Vagina (tissue), 2 donors: ENCODE measurements around the gene SNAP91. TPM values are rescaled to one million over a fixed set of nuclear protein-coding genes. Genes with fewer than 3 reads are reported as not detected.

Experiments used
- DNase-seq, 2 donors: peaks; one replicate each; pipeline ENCODE4 v3.0.0-alpha.2; 2017; ENCODE audit errors: extremely low spot score in 2 of 2
- H3K27ac ChIP-seq: fragments of 200-600 bp; sonication (generic); one replicate; pipeline ENCODE4 v1.5.1; 2019
- H3K27me3 ChIP-seq: fragments of 200-600 bp; sonication (generic); one replicate; pipeline ENCODE4 v1.5.1; 2019
- H3K36me3 ChIP-seq, 2 donors: fragments of 200-600 bp; sonication (generic); one replicate each; pipeline ENCODE4 v1.5.1; 2017 to 2019
- H3K4me1 ChIP-seq: fragments of 200-600 bp; sonication (generic); one replicate; pipeline ENCODE4 v1.5.1; 2019
- H3K4me3 ChIP-seq, 2 donors: fragments of 200-600 bp; sonication (generic); 1 replicate in 1 of 2; 2 replicates in 1 of 2; pipeline ENCODE4 v1.5.1; 2016 to 2019
- H3K9me3 ChIP-seq: fragments of 200-600 bp; sonication (generic); one replicate; pipeline ENCODE4 v1.5.1; 2019
- POLR2A ChIP-seq, 2 donors: fragments of 450-650 bp; IDR thresholded peaks; one replicate each; pipeline ENCODE4 v1.6.1; 2017; ENCODE audit warnings: antibody characterized with exemption in 2 of 2, mild to moderate bottlenecking in 2 of 2, moderate library complexity in 2 of 2
- POLR2AphosphoS5 ChIP-seq, 2 donors: sonication (generic); formaldehyde crosslinking; IDR thresholded peaks; one replicate each; pipeline ENCODE4 v1.9.0; 2017; ENCODE audit warnings: antibody characterized with exemption in 2 of 2, mild to moderate bottlenecking in 2 of 2, low read depth in 1 of 2; ENCODE audit not compliant: insufficient read depth in 1 of 2
- intact Hi-C: fragments of 100-400 bp; cut with DNase I; formaldehyde crosslinking; loops from one replicate; pipeline ENCODE4 v1.15.1; 2023
- total RNA-seq: library from RNA; depleted of rRNA; stranded (reverse); fragments of >200 nt; gene quantifications from one replicate; pipeline ENCODE4 v1.2.3, GENCODE V29; 2016
- TF ChIP-seq, protein P1 (sequence below), 3 experiments: fragments of 450-650 bp in 2 of 3; fragments of 200-600 bp in 1 of 3; sonication (generic) in 1 of 3; IDR thresholded peaks; one replicate each; pipeline ENCODE4 v1.5.1; 2017 to 2019; ENCODE audit warnings: antibody characterized with exemption in 3 of 3, mild to moderate bottlenecking in 2 of 3, moderate library complexity in 2 of 3

The SNAP91 gene
- total RNA-seq, 1 donor from 2014 or later = 4.7 TPM

DNA sequence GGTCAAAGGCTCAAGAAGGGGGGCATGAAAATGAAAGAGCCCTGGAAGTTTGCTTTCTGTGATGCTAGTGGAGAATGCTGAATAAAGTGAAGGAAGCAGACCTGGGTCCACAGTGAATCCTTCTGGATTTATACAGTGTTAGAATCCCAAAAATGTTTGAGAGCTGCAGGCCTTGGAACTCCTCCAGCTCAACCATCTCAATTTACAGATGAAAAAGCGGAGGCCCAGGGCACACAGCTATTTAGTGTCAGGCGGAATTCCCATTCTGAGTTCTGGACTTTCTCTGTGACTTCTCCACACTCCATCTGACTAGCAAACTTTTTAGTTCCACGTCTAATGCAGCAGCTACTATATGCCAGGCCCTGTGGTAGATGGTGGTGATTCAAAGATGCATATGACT, 198.1 kb downstream of the SNAP91 start:
- Histone ChIP-seq H3K4me1 (peaks cover 12% of the 10 kb centered on the region), H3K9me3 (no peaks in the 10 kb centered on the region), H3K4me3 (no peak overlapping the region), H3K36me3 (no peaks in the 10 kb centered on the region), H3K27ac (no peak overlapping the region), H3K27me3 (no peaks in the 10 kb centered on the region)
- DNase-seq = no peak
- TF ChIP-seq, protein P1, sequence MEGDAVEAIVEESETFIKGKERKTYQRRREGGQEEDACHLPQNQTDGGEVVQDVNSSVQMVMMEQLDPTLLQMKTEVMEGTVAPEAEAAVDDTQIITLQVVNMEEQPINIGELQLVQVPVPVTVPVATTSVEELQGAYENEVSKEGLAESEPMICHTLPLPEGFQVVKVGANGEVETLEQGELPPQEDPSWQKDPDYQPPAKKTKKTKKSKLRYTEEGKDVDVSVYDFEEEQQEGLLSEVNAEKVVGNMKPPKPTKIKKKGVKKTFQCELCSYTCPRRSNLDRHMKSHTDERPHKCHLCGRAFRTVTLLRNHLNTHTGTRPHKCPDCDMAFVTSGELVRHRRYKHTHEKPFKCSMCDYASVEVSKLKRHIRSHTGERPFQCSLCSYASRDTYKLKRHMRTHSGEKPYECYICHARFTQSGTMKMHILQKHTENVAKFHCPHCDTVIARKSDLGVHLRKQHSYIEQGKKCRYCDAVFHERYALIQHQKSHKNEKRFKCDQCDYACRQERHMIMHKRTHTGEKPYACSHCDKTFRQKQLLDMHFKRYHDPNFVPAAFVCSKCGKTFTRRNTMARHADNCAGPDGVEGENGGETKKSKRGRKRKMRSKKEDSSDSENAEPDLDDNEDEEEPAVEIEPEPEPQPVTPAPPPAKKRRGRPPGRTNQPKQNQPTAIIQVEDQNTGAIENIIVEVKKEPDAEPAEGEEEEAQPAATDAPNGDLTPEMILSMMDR (IDR thresholded peaks at IDR 0.05) = no peak
- TF ChIP-seq POLR2AphosphoS5 (IDR thresholded peaks at IDR 0.05; ENCODE audit: insufficient read depth in 1 of 2, low read depth in 1 of 2) (no peak), POLR2A (IDR thresholded peaks at IDR 0.05) (no peak)
- intact Hi-C loops = loop anchor here (10.0 kb wide), 2 partner anchors 96 to 286 kb away; no protein-coding TSS in a partner anchor

DNA sequence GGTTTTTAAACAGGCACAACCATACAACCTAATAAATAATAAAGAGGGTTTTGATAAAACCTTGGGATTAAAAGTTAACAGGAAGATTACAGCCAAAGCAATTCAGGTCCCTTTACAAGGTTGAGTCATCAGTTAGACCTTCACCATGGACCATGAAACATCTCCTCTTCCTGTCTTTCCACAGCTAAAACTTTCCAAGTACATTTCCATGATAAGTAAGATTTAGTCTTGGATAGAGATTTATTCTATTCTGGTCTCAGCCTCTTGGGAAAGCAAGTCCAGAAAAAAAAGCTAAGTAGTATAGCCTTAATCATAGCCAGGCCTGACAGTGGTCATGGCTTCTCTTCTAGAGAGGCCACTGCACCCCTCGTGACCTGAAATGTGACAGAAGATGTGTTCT, 199.5 kb downstream of the SNAP91 start:
- TF ChIP-seq POLR2A (IDR thresholded peaks at IDR 0.05) (no peak), POLR2AphosphoS5 (IDR thresholded peaks at IDR 0.05; ENCODE audit: insufficient read depth in 1 of 2, low read depth in 1 of 2) (no peak)
- TF ChIP-seq, protein P1 (IDR thresholded peaks at IDR 0.05) = no peak
- no peak for DNase-seq
- Histone ChIP-seq H3K27me3 (no peaks in the 10 kb centered on the region), H3K4me3 (no peak overlapping the region), H3K9me3 (no peaks in the 10 kb centered on the region), H3K27ac (no peak overlapping the region), H3K4me1 (peaks cover 12% of the 10 kb centered on the region), H3K36me3 (no peaks in the 10 kb centered on the region)
- intact Hi-C loops = no loop called here

DNA sequence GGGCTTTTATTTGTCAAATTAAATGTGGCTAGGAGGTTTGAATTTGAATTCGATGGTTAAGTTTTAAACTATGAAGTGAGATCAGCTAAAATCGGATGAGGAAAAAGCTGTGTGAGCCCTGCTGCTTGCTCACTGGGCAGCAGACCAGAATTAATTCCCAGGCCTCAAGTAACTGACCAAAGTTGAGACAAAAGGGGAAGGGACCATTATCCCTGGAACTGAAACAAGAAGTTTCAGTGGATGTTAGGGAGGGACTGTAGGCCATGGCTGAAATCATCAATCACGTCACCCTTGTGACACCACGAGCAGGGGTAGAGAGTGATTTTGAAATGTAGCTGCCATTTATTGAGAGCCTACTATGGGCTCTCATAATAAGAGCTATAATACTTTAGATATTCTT, 203.5 kb downstream of the SNAP91 start:
- Histone ChIP-seq H3K36me3 (no peaks in the 10 kb centered on the region), H3K4me3 (no peak overlapping the region), H3K4me1 (no peaks in the 10 kb centered on the region), H3K27me3 (no peaks in the 10 kb centered on the region), H3K27ac (no peak overlapping the region), H3K9me3 (no peaks in the 10 kb centered on the region)
- intact Hi-C loops = no loop called here
- no peak for DNase-seq
- TF ChIP-seq, protein P1 (IDR thresholded peaks at IDR 0.05) = no peak
- no peak for TF ChIP-seq POLR2AphosphoS5 (IDR thresholded peaks at IDR 0.05; ENCODE audit: insufficient read depth in 1 of 2, low read depth in 1 of 2)
- no peak for TF ChIP-seq POLR2A (IDR thresholded peaks at IDR 0.05)

Other genes starting within 250 kb of the SNAP91 start
- gene PRSS35, start 196.6 kb downstream of the SNAP91 start, total RNA-seq = not detected
- gene RIPPLY2, start 144.3 kb upstream of the SNAP91 start, total RNA-seq = not detected
- 4.9 TPM for gene CYB5R4, start 150.6 kb upstream of the SNAP91 start, total RNA-seq